Measurements from ENCODE around the gene DHX57.

DNA sequence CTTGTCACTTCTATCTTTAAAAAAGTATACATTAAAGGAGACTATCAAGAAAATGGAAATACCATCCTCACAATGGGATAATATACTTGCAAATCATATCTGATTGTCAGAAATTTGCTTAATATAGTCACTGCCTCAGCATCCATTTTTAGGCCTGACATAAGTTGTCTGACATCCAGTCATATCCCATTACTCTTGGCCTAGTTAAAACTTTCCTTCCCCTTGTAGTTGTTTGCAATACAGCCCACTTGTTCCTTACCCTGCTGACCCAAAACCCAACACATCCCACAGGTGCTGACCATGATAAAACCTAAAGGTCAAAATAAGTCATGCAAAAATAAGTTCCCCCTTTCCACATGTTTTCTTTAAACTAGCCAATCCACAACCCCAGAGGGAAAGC, 10.3 kb upstream of the DHX57 start:
- TF ChIP-seq, protein P1, sequence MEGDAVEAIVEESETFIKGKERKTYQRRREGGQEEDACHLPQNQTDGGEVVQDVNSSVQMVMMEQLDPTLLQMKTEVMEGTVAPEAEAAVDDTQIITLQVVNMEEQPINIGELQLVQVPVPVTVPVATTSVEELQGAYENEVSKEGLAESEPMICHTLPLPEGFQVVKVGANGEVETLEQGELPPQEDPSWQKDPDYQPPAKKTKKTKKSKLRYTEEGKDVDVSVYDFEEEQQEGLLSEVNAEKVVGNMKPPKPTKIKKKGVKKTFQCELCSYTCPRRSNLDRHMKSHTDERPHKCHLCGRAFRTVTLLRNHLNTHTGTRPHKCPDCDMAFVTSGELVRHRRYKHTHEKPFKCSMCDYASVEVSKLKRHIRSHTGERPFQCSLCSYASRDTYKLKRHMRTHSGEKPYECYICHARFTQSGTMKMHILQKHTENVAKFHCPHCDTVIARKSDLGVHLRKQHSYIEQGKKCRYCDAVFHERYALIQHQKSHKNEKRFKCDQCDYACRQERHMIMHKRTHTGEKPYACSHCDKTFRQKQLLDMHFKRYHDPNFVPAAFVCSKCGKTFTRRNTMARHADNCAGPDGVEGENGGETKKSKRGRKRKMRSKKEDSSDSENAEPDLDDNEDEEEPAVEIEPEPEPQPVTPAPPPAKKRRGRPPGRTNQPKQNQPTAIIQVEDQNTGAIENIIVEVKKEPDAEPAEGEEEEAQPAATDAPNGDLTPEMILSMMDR (IDR thresholded peaks at IDR 0.05; ENCODE audit: insufficient read depth, low read depth, low read length): no peak
- no peak for TF ChIP-seq EZH2 (IDR thresholded peaks at IDR 0.05; ENCODE audit: insufficient read depth, low read length)

All from astrocyte (in vitro differentiated cells and primary cell).